Measurements from ENCODE around the gene EPHA6.

The EPHA6 gene

GRCh38 chr3:97662762-97663161, 848.4 kb downstream of the EPHA6 start:
- DNase-seq, result no peak

GRCh38 chr3:97665896-97666295, 851.5 kb downstream of the EPHA6 start:
- no peak for DNase-seq

- DNase-seq, result no peak
Observed at GRCh38 chr3:97670952-97671351, 856.6 kb downstream of the EPHA6 start.

GRCh38 chr3:97673357-97673997, 859.1 kb downstream of the EPHA6 start:
- DNase-seq, result no peak

GRCh38 chr3:97674461-97674860, 860.1 kb downstream of the EPHA6 start:
- DNase-seq, result no peak

GRCh38 chr3:97680210-97680609, 865.8 kb downstream of the EPHA6 start:
- DNase-seq, result no peak

GRCh38 chr3:97680696-97681095, 866.3 kb downstream of the EPHA6 start:
- DNase-seq, result no peak

GRCh38 chr3:97684490-97684889, 870.1 kb downstream of the EPHA6 start:
- DNase-seq, result no peak

- no peak for DNase-seq
Observed at GRCh38 chr3:97686258-97686657, 871.9 kb downstream of the EPHA6 start.

- DNase-seq, result no peak
Observed at GRCh38 chr3:97687734-97688133, 873.3 kb downstream of the EPHA6 start.

GRCh38 chr3:97689111-97689510, 874.7 kb downstream of the EPHA6 start:
- no peak for DNase-seq

GRCh38 chr3:97689962-97690361, 875.6 kb downstream of the EPHA6 start:
- no peak for DNase-seq

- no peak for DNase-seq
Observed at GRCh38 chr3:97691354-97691753, 877.0 kb downstream of the EPHA6 start.

GRCh38 chr3:97692389-97692788, 878.0 kb downstream of the EPHA6 start:
- DNase-seq, result no peak

GRCh38 chr3:97692831-97693230, 878.4 kb downstream of the EPHA6 start:
- DNase-seq, result no peak

- no peak for DNase-seq
Observed at GRCh38 chr3:97694876-97695275, 880.5 kb downstream of the EPHA6 start.

GRCh38 chr3:97698691-97699090, 884.3 kb downstream of the EPHA6 start:
- DNase-seq, result no peak

GRCh38 chr3:97699889-97700288, 885.5 kb downstream of the EPHA6 start:
- no peak for DNase-seq

- no peak for DNase-seq
Observed at GRCh38 chr3:97705764-97706163, 891.4 kb downstream of the EPHA6 start.

GRCh38 chr3:97706226-97706625, 891.8 kb downstream of the EPHA6 start:
- no peak for DNase-seq

GRCh38 chr3:97711654-97712053, 897.3 kb downstream of the EPHA6 start:
- no peak for DNase-seq

- DNase-seq, result no peak
Observed at GRCh38 chr3:97712919-97713318, 898.5 kb downstream of the EPHA6 start.

- DNase-seq, result no peak
Observed at GRCh38 chr3:97713634-97714033, 899.2 kb downstream of the EPHA6 start.

- peak; percentile 16 for DNase-seq
Observed at GRCh38 chr3:97719156-97719821, 904.9 kb downstream of the EPHA6 start.

GRCh38 chr3:97720417-97720816, 906.0 kb downstream of the EPHA6 start:
- DNase-seq, result no peak

Measured in GDM1 (cell line).